Transverse colon (tissue), 4 donors: ENCODE data around the gene STK39. TPM values are rescaled to one million over a fixed set of nuclear protein-coding genes. Genes with fewer than 3 reads are reported as not detected.

Experiments used
- DNase-seq: peaks from one replicate; pipeline ENCODE4 v3.0.0-alpha.2; 2019
- H3K27ac ChIP-seq, 4 donors: fragments of 200-600 bp; sonication (generic); 2 replicates each; pipeline ENCODE4 v1.5.1; 2016 to 2018; ENCODE audit warnings: inconsistent platforms in 4 of 4
- H3K27me3 ChIP-seq: fragments of 200-600 bp; sonication (generic); 2 replicates; pipeline ENCODE4 v1.5.1; 2017; ENCODE audit warnings: inconsistent platforms
- H3K36me3 ChIP-seq, 4 donors: fragments of 200-600 bp; sonication (generic); 2 replicates each; pipeline ENCODE4 v1.5.1; 2017 to 2019; ENCODE audit warnings: inconsistent platforms in 4 of 4
- H3K4me1 ChIP-seq, 4 donors: fragments of 200-600 bp; sonication (generic); 2 replicates each; pipeline ENCODE4 v1.5.1; 2017 to 2020; ENCODE audit warnings: inconsistent platforms in 4 of 4
- H3K4me3 ChIP-seq, 4 donors: fragments of 200-600 bp; sonication (generic); 1 replicate in 1 of 4; 2 replicates in 3 of 4; pipeline versions ENCODE4 v1.5.1 to v1.6.1; 2017 to 2019; ENCODE audit warnings: inconsistent platforms in 4 of 4
- H3K9me3 ChIP-seq, 2 donors: fragments of 200-600 bp; sonication (generic); 2 replicates each; pipeline ENCODE4 v1.5.1; 2017 to 2019; ENCODE audit warnings: inconsistent platforms in 2 of 2
- CTCF ChIP-seq, 5 experiments: fragments of 200-600 bp in 3 of 5; fragments of 450-650 bp in 2 of 5; sonication (generic) in 3 of 5; IDR thresholded peaks; 1 replicate in 2 of 5; 2 replicates in 3 of 5; pipeline ENCODE4 v1.5.1; 2016 to 2017; ENCODE audit warnings: antibody characterized with exemption in 5 of 5, inconsistent platforms in 3 of 5, mild to moderate bottlenecking in 2 of 5, moderate library complexity in 1 of 5
- EP300 ChIP-seq: sonication (generic); formaldehyde crosslinking; IDR thresholded peaks from one replicate; pipeline ENCODE4 v1.6.1; 2017; ENCODE audit warnings: antibody characterized with exemption, low read depth
- POLR2A ChIP-seq: fragments of 450-650 bp; IDR thresholded peaks from one replicate; pipeline ENCODE4 v1.6.1; 2016; ENCODE audit warnings: antibody characterized with exemption, mild to moderate bottlenecking, moderate library complexity
- POLR2AphosphoS5 ChIP-seq, 3 donors: sonication (generic); formaldehyde crosslinking; IDR thresholded peaks; one replicate each; pipeline ENCODE4 v1.6.1; 2016; ENCODE audit warnings: antibody characterized with exemption in 3 of 3
- WGBS, 2 donors: methylation state at CpG; one replicate each; pipeline ENCODE4 v1.1.5; 2018; ENCODE audit warnings: low coverage in 1 of 2; 5-methylcytosine and 5-hydroxymethylcytosine counted together
- in situ Hi-C, 4 donors: fragments of 200-750 bp; cut with MboI; loops; one replicate each; pipeline versions ENCODE4 v1.15.0 to v1.15.1; 2017; ENCODE audit warnings: low sequenced_read_pairs in 3 of 4, low pct_ligation_motif_present in 1 of 4, low pct_unique_long_range_greater_than_20kb in 1 of 4
- intact Hi-C: fragments of 100-400 bp; cut with DNase I; formaldehyde crosslinking; loops from one replicate; pipeline ENCODE4 v1.15.1; 2023; ENCODE audit warnings: low total_unique reads
- total RNA-seq, 4 donors: library from RNA; depleted of rRNA; stranded (reverse); fragments of >200 nt; gene quantifications; one replicate each; pipeline ENCODE4 v1.1.0, GENCODE V29; 2016

STK39 gene
- total RNA-seq, 4 donors from 2014 or later = 30.6 to 46.1 (median 36.7) TPM

GRCh38 chr2:168165985-168166901 is 81.2 kb downstream of the STK39 start:
- Histone ChIP-seq H3K4me1 (no peaks in the 10 kb centered on the region), H3K36me3 (no peaks in the 10 kb centered on the region), H3K27ac (no peak overlapping the region), H3K27me3 (no peaks in the 10 kb centered on the region), H3K9me3 (no peaks in the 10 kb centered on the region), H3K4me3 (no peak overlapping the region)
- in situ Hi-C loops (loop anchor here in 1 of 4 donors (10.0 kb wide), 1 partner anchor 169 kb away; no protein-coding TSS in a partner anchor), intact Hi-C loops (no loop called here)
- no peak for DNase-seq
- 76 to 79% methylated on average over 2 to 3 of the region's 3 CpGs for WGBS, 2 donors
- TF ChIP-seq CTCF (IDR thresholded peaks at IDR 0.05) (no peak), POLR2A (no peak), EP300 (no peak), POLR2AphosphoS5 (IDR thresholded peaks at IDR 0.05) (no peak)

- Histone ChIP-seq H3K27ac (no peak overlapping the region), H3K9me3 (no peaks in the 10 kb centered on the region), H3K27me3 (no peaks in the 10 kb centered on the region), H3K36me3 (no peaks in the 10 kb centered on the region), H3K4me3 (no peak overlapping the region), H3K4me1 (no peaks in the 10 kb centered on the region)
- 79 to 85% methylated on average over 3 of the region's 3 CpGs for WGBS, 2 donors
- no peak for TF ChIP-seq EP300
- TF ChIP-seq POLR2A = no peak
- TF ChIP-seq POLR2AphosphoS5 (IDR thresholded peaks at IDR 0.05) = no peak
- TF ChIP-seq CTCF (IDR thresholded peaks at IDR 0.05) = no peak
- DNase-seq = no peak
- in situ Hi-C loops = loop anchor here in 1 of 4 donors (10.0 kb wide), 1 partner anchor 169 kb away; no protein-coding TSS in a partner anchor
- intact Hi-C loops = no loop called here
Measured at GRCh38 chr2:168165397-168165796, 82.0 kb downstream of the STK39 start.

GRCh38 chr2:168160897-168161296 is 86.5 kb downstream of the STK39 start:
- TF ChIP-seq EP300 (no peak), POLR2AphosphoS5 (IDR thresholded peaks at IDR 0.05) (no peak), POLR2A (no peak), CTCF (IDR thresholded peaks at IDR 0.05) (peak in 3 of 5 experiments; percentile 5 to 27 (median 17))
- H3K4me1 ChIP-seq = peaks cover 0 to 11% (median 3%) of the 10 kb centered on the region in 4 donors
- intact Hi-C loops (no loop called here), in situ Hi-C loops (loop anchor here in 1 of 4 donors (10.0 kb wide), 1 partner anchor 174 kb away; no protein-coding TSS in a partner anchor)
- H3K9me3 ChIP-seq = no peaks in the 10 kb centered on the region
- no peaks in the 10 kb centered on the region for H3K36me3 ChIP-seq
- H3K27ac ChIP-seq = no peak overlapping the region
- H3K27me3 ChIP-seq = no peaks in the 10 kb centered on the region
- no peak for DNase-seq
- no peak overlapping the region for H3K4me3 ChIP-seq
- 54 to 70% methylated on average over 5 to 7 of the region's 7 CpGs for WGBS, 2 donors

GRCh38 chr2:168159754-168160585 is 87.4 kb downstream of the STK39 start:
- intact Hi-C loops = no loop called here
- Histone ChIP-seq H3K9me3 (no peaks in the 10 kb centered on the region), H3K36me3 (no peaks in the 10 kb centered on the region), H3K27me3 (no peaks in the 10 kb centered on the region), H3K4me3 (no peak overlapping the region), H3K27ac (no peak overlapping the region), H3K4me1 (peaks cover 0 to 11% (median 4%) of the 10 kb centered on the region in 4 donors)
- in situ Hi-C loops = loop anchor here in 1 of 4 donors (10.0 kb wide), 1 partner anchor 175 kb away; no protein-coding TSS in a partner anchor
- WGBS, 2 donors = 68 to 87% methylated on average over 4 to 8 of the region's 8 CpGs
- DNase-seq = no peak
- no peak for TF ChIP-seq POLR2AphosphoS5 (IDR thresholded peaks at IDR 0.05)
